ENCODE data around the gene ERRFI1. TPM values are rescaled to one million over a fixed set of nuclear protein-coding genes. Genes with fewer than 3 reads are reported as not detected.
"Not testable (repeated sequence)": the region's sequence is repeated elsewhere in the genome, so short reads cannot be mapped to it uniquely, and the experiment has no call there.

Gene ERRFI1
- total RNA-seq, 2 experiments from 2014 or later: 3.6 TPM

GRCh38 chr1:7967651-7968050 lies 58.5 kb downstream of the ERRFI1 start:
- intact Hi-C loops (cut with DNase I, micrococcal nuclease): loop anchor here in 1 of 2 experiments (10.0 kb wide), 1 partner anchor 907 kb away; the partner anchor contains the start of gene ENO1
- H3K27ac ChIP-seq (ENCODE audit: low read depth in 1 of 2, low read length in 2 of 2): no peak overlapping the region
- Mint-ChIP-seq H3K27me3 (no peaks in the 10 kb centered on the region), H3K4me3 (no peak overlapping the region), H3K4me1 (ENCODE audit: low read depth) (peaks cover 60% of the 10 kb centered on the region), H3K27ac (no peak overlapping the region), H3K9me3 (no peaks in the 10 kb centered on the region), H3K36me3 (ENCODE audit: low read depth) (peaks cover 87% of the 10 kb centered on the region)
- H3K36me3 ChIP-seq (ENCODE audit: insufficient read depth, low read length): peaks cover 81% of the 10 kb centered on the region
- H3K4me3 ChIP-seq (ENCODE audit: low read length): no peak overlapping the region
- peaks cover 41% of the 10 kb centered on the region for H3K4me1 ChIP-seq (ENCODE audit: insufficient read depth, low read length)
- H3K9me3 ChIP-seq (ENCODE audit: control insufficient read depth in 1 of 2, insufficient read depth in 1 of 2, low read length in 2 of 2): no peaks in the 10 kb centered on the region
- no peak for TF ChIP-seq CTCF (IDR thresholded peaks at IDR 0.05)
- POLR2A ChIA-PET: no interaction called here
- ATAC-seq (ENCODE audit: poor library complexity) (no peak), DNase-seq (no peak)
- CTCF ChIA-PET: no interaction called here
- no peaks in the 10 kb centered on the region for H3K27me3 ChIP-seq (ENCODE audit: control insufficient read depth in 1 of 2, insufficient read depth in 2 of 2, low read length in 2 of 2)

GRCh38 chr1:7967196-7967595 lies 58.9 kb downstream of the ERRFI1 start:
- H3K36me3 ChIP-seq (ENCODE audit: insufficient read depth, low read length): peaks cover 77% of the 10 kb centered on the region
- H3K4me3 ChIP-seq (ENCODE audit: low read length): no peak overlapping the region
- H3K9me3 ChIP-seq (ENCODE audit: control insufficient read depth in 1 of 2, insufficient read depth in 1 of 2, low read length in 2 of 2): no peaks in the 10 kb centered on the region
- H3K4me1 ChIP-seq (ENCODE audit: insufficient read depth, low read length): peaks cover 42% of the 10 kb centered on the region
- no peak for ATAC-seq (ENCODE audit: poor library complexity)
- intact Hi-C loops (cut with DNase I, micrococcal nuclease): loop anchor here in 1 of 2 experiments (10.0 kb wide), 1 partner anchor 908 kb away; the partner anchor contains the start of gene ENO1
- ChIA-PET CTCF (no interaction called here), POLR2A (interaction anchor here (0.6 to 0.7 kb wide), 2 partner anchors 27 to 430 kb away, joined by 3 read pairs; no protein-coding TSS in a partner anchor)
- no peak overlapping the region for H3K27ac ChIP-seq (ENCODE audit: low read depth in 1 of 2, low read length in 2 of 2)
- no peaks in the 10 kb centered on the region for H3K9me3 Mint-ChIP-seq
- no peak overlapping the region for H3K27ac Mint-ChIP-seq
- TF ChIP-seq CTCF (IDR thresholded peaks at IDR 0.05): no peak
- DNase-seq: no peak
- no peaks in the 10 kb centered on the region for H3K27me3 ChIP-seq (ENCODE audit: control insufficient read depth in 1 of 2, insufficient read depth in 2 of 2, low read length in 2 of 2)
- H3K27me3 Mint-ChIP-seq: no peaks in the 10 kb centered on the region
- H3K4me3 Mint-ChIP-seq: no peak overlapping the region
- peaks cover 65% of the 10 kb centered on the region for H3K4me1 Mint-ChIP-seq (ENCODE audit: low read depth)
- H3K36me3 Mint-ChIP-seq (ENCODE audit: low read depth): peaks cover 87% of the 10 kb centered on the region

GRCh38 chr1:7964476-7964875 lies 61.6 kb downstream of the ERRFI1 start:
- Histone ChIP-seq H3K36me3 (ENCODE audit: insufficient read depth, low read length) (peaks cover 50% of the 10 kb centered on the region), H3K4me1 (ENCODE audit: insufficient read depth, low read length) (peaks cover 49% of the 10 kb centered on the region), H3K27ac (ENCODE audit: low read depth in 1 of 2, low read length in 2 of 2) (no peak overlapping the region), H3K27me3 (ENCODE audit: control insufficient read depth in 1 of 2, insufficient read depth in 2 of 2, low read length in 2 of 2) (no peaks in the 10 kb centered on the region), H3K9me3 (ENCODE audit: control insufficient read depth in 1 of 2, insufficient read depth in 1 of 2, low read length in 2 of 2) (no peaks in the 10 kb centered on the region), H3K4me3 (ENCODE audit: low read length) (no peak overlapping the region)
- ChIA-PET POLR2A (no interaction called here), CTCF (interaction anchor here (1.3 kb wide), 1 partner anchor 10 kb away, joined by 5 read pairs; no protein-coding TSS in a partner anchor)
- Mint-ChIP-seq H3K9me3 (no peaks in the 10 kb centered on the region), H3K27me3 (no peaks in the 10 kb centered on the region), H3K4me1 (ENCODE audit: low read depth) (peaks cover 80% of the 10 kb centered on the region), H3K36me3 (ENCODE audit: low read depth) (peaks cover 75% of the 10 kb centered on the region), H3K27ac (peak overlapping the region; percentile 98), H3K4me3 (peak overlapping the region; percentile 63)
- DNase-seq: no peak
- intact Hi-C loops (cut with DNase I, micrococcal nuclease): loop anchor here (5.0 to 10.0 kb wide), 3 partner anchors 188 to 1182 kb away; partner anchors contain the start of gene ENO1 (in 1 of the 2)
- no peak for TF ChIP-seq CTCF (IDR thresholded peaks at IDR 0.05)
- ATAC-seq (ENCODE audit: poor library complexity): no peak

GRCh38 chr1:7963841-7964240 lies 62.3 kb downstream of the ERRFI1 start:
- H3K4me3 ChIP-seq (ENCODE audit: low read length); H3K9me3 Mint-ChIP-seq; DNase-seq; H3K27ac ChIP-seq (ENCODE audit: low read depth in 1 of 2, low read length in 2 of 2); CTCF ChIA-PET; ATAC-seq (ENCODE audit: poor library complexity); H3K27me3 Mint-ChIP-seq; H3K27me3 ChIP-seq (ENCODE audit: control insufficient read depth in 1 of 2, insufficient read depth in 2 of 2, low read length in 2 of 2); H3K9me3 ChIP-seq (ENCODE audit: control insufficient read depth in 1 of 2, insufficient read depth in 1 of 2, low read length in 2 of 2); POLR2A ChIA-PET: not testable (repeated sequence)
- peak overlapping the region; percentile 98 for H3K27ac Mint-ChIP-seq
- H3K4me1 ChIP-seq (ENCODE audit: insufficient read depth, low read length): peaks cover 49% of the 10 kb centered on the region
- peaks cover 43% of the 10 kb centered on the region for H3K36me3 ChIP-seq (ENCODE audit: insufficient read depth, low read length)
- H3K4me3 Mint-ChIP-seq: peak overlapping the region; percentile 67
- peaks cover 69% of the 10 kb centered on the region for H3K36me3 Mint-ChIP-seq (ENCODE audit: low read depth)
- intact Hi-C loops (cut with DNase I, micrococcal nuclease): loop anchor here (5.0 to 10.0 kb wide), 3 partner anchors 188 to 1182 kb away; partner anchors contain the start of gene ENO1 (in 1 of the 2)
- H3K4me1 Mint-ChIP-seq (ENCODE audit: low read depth): peaks cover 83% of the 10 kb centered on the region

GRCh38 chr1:7963378-7963730 lies 62.8 kb downstream of the ERRFI1 start:
- H3K9me3 ChIP-seq (ENCODE audit: control insufficient read depth in 1 of 2, insufficient read depth in 1 of 2, low read length in 2 of 2); H3K27me3 ChIP-seq (ENCODE audit: control insufficient read depth in 1 of 2, insufficient read depth in 2 of 2, low read length in 2 of 2); H3K27ac ChIP-seq (ENCODE audit: low read depth in 1 of 2, low read length in 2 of 2); ATAC-seq (ENCODE audit: poor library complexity); H3K9me3 Mint-ChIP-seq; POLR2A ChIA-PET; H3K27me3 Mint-ChIP-seq; DNase-seq; H3K4me3 ChIP-seq (ENCODE audit: low read length): not testable (repeated sequence)
- CTCF ChIA-PET: interaction anchor here (1.7 kb wide), 1 partner anchor 12 kb away, joined by 5 read pairs; no protein-coding TSS in a partner anchor
- intact Hi-C loops (cut with DNase I, micrococcal nuclease): loop anchor here (5.0 to 10.0 kb wide), 3 partner anchors 189 to 1181 kb away; partner anchors contain the start of gene ENO1 (in 1 of the 2)
- peaks cover 41% of the 10 kb centered on the region for H3K36me3 ChIP-seq (ENCODE audit: insufficient read depth, low read length)
- peak overlapping the region; percentile 95 for H3K4me3 Mint-ChIP-seq
- peak overlapping the region; percentile 98 for H3K27ac Mint-ChIP-seq
- H3K36me3 Mint-ChIP-seq (ENCODE audit: low read depth): peaks cover 66% of the 10 kb centered on the region
- H3K4me1 ChIP-seq (ENCODE audit: insufficient read depth, low read length): peaks cover 49% of the 10 kb centered on the region
- peaks cover 81% of the 10 kb centered on the region for H3K4me1 Mint-ChIP-seq (ENCODE audit: low read depth)

All from CD4-positive, alpha-beta T cell (primary cell).